Measurements from ENCODE around the gene PHACTR1.

PHACTR1 gene

GRCh38 chr6:13001927-13002326, 285.4 kb downstream of the PHACTR1 start:
- DNase-seq, result no peak

DNA sequence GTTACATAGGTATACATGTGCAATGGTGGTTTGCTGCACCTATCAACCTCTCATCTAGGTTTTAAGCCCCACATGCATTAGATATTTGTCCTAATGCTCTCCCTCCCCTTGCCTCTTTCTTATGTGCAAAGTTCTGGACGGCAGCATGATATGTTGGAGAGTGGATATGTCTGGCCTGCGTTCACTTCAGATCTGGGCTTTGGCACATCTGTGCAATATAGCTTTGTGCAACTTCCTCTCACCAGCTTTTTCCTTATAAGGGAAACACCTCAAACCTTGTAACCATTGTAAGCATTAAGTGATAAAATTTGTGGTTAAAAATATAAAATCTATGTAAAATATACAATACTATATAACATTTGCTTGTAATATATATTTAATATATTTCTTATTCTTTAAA, 288.0 kb downstream of the PHACTR1 start:
- DNase-seq, result no peak

- DNase-seq, result no peak
These were observed 289.4 kb downstream of the PHACTR1 start for GRCh38 chr6:13005994-13006393.

DNA sequence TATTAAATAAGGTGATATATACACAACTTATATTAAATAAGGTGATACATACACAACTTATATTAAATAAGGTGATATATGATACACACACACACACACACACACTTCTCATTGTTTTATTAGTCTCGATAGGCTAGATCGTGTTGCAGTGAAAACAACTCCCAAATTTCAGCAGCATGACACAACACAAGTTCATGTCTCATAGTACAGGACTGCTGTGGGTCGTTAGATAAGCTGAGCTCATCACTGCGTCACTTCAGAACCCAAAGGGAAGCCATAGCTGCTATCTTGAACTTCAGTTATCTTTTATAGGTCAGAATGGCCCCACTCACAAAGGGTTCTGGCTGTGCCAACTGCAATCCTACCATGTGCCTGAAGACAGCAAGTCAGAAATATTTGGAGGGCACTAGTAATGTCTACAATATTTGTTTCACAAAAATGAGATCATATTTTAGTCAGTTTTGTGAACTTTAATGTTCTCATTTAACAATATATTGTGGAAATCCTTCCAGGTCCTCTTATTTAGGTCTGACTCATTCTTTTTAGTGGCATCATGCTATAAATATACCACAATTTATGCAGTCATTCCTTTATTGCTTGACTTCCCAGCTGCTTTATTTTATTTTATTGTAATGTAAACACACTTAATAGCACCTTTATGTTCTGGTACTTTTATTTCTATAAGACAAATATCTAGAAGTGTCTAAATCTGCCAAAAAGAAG, 290.2 kb downstream of the PHACTR1 start:
- no peak for DNase-seq

DNA sequence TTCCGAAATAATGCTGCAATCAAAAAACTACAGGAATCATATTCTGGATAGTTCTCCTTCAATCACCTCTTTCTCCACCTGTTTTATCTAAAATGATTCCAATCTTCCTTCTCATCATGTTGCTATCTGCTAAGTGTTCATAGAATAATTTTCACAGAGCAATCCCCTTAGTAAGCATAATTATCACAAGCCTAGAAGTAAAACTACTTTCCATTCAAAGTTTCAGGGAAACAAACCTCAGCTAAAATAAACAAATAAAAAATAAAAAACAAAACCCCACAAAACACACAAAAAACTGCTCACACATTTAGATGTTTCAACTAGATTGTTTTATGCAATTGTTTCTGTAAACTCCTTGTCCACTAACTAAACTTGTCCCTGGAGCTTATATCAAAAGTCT, 291.2 kb downstream of the PHACTR1 start:
- DNase-seq, result no peak

DNA sequence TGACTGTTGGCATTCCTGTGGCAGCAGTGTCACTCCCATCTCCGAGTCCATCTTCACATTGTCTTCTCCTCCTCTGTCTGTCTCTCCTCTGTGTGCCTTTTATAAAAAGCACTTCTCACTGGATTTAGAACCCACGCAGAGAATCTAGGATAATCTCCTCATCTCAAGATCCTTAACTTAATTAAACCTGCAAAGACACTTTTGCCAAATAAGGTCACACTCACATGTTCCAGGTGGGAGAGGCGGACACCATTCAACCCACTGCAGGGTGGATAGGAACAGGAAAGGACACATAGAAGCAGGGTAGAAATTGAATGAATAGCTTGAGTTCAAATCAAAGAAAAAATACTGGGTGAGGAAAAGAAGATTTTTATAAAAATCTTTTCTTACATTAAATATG, 292.5 kb downstream of the PHACTR1 start:
- no peak for DNase-seq

GRCh38 chr6:13009461-13009860, 292.9 kb downstream of the PHACTR1 start:
- no peak for DNase-seq

DNA sequence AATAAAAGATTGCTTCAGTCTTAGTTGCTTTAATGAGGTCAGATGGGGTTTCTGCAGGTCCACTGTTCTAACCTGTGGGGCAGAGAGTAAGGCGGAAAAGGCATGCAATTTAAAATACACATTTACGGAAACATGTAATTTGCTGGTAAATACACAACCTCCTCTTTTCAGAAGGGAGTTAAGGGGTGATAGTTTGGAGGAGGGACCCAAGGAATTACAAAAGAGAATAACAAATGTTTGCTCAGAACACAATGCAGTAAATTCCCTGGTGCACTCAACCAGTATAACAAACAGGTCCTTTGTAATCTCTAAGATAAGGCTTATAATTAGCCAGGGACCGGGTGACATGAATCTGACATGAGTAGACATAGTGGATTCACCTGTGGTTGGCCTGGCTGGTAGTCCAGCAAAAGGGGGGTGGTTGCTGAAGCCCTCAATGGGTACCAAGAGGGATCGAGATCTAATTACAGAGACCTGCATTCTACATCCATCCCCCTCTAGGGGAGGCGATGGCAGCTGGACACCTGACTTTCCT, 295.1 kb downstream of the PHACTR1 start:
- DNase-seq, result no peak

GRCh38 chr6:13012296-13012695, 295.7 kb downstream of the PHACTR1 start:
- no peak for DNase-seq

- DNase-seq, result no peak
These were observed 296.6 kb downstream of the PHACTR1 start for GRCh38 chr6:13012977-13013680.

DNA sequence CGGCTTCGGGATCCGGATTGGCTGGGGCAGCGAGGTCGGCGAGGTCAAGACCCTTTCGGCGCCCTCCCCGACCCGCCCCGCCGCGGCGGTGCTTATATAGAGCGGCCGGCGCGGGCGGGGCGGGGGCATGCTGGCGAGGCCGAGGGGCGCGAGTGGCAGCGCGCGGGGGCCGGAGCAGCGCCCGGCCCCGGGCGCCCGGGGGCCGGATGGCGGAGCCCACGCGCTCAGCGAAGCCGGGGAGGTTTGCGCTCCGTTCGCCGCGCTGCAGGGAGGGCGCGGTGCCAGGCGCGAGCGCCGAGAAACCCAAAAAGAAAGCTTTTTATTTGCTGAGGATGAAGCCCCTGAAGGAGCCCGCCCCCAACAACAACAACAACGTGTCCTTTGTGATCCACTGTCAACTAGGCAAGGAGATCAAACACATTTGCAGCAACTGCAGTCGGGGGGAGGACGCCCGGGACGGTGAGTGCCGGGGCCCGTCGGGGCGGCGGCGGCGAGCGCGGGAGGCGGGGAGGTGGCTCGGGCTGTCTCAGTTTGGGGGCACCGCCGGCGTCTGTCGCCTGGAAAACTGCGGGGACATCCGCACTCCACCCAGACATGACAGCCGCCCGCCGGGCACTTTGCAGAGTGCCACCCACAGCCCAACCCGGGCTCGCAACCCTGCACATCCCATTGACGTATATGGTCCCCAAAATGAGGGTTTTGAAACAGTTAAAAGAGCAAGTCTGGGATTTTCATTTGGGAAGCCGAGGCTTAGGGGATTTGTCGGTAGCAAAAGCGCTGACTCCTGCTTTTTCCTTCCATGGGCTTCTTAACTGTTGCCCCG, 297.3 kb downstream of the PHACTR1 start:
- no peak for DNase-seq

GRCh38 chr6:13014504-13015378, 298.2 kb downstream of the PHACTR1 start:
- DNase-seq, result no peak

DNA sequence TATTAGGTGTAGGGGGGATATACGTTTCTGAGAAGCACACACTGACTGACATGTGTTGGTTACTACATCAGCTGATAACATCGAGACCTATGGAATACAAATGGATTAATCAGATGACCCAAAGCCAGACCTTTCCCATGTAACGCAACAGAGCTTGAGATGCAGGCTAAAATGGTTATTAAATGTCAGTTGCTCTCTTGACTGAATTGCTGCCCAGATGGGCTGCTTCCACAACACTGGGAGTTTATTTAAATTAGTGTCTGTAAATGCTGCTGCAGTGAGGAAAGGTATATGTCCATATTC, 298.8 kb downstream of the PHACTR1 start:
- no peak for DNase-seq

GRCh38 chr6:13024616-13025015, 308.0 kb downstream of the PHACTR1 start:
- no peak for DNase-seq

GRCh38 chr6:13025893-13026499, 309.4 kb downstream of the PHACTR1 start:
- DNase-seq, result no peak

DNA sequence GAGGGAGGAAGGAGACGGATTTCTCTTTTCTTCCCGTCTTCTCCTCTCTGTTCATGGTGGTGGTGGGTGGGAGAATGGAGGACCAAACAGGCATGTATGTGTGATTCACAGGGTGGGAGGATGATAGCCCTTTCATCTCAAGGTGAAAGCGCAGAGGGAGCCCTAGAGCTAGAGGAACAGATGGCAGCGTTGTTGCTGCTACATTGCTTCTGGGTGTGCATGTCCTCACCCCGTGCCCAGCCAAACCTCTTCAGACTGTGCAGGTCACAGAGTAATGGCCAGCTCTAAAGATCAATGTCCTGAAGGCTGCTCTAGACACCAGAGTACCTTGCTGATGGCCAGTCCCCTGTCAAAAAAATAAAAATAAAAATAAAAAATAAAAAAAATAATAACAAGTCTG, 310.0 kb downstream of the PHACTR1 start:
- no peak for DNase-seq

DNA sequence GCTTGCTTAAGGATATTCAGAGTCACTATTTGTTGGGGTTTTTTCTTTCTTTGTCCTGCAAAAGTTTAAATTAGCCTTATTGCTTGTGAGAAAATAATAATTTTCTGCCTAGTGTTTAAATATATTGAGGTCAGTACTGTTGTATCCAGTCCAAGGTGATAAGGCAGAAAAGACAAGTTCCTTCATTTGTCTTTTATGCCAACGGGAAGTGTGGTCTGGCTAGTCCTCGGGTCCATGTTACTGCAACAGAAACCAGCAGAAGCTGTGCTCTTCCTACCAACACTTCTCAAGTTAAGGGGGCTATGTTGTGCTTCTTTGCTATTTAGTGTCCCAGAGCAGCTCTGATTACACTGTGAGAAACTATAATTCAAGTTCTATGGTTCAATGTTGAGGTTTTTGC, 310.6 kb downstream of the PHACTR1 start:
- no peak for DNase-seq

- DNase-seq, result no peak
These were observed 313.8 kb downstream of the PHACTR1 start for GRCh38 chr6:13030396-13030795.

DNA sequence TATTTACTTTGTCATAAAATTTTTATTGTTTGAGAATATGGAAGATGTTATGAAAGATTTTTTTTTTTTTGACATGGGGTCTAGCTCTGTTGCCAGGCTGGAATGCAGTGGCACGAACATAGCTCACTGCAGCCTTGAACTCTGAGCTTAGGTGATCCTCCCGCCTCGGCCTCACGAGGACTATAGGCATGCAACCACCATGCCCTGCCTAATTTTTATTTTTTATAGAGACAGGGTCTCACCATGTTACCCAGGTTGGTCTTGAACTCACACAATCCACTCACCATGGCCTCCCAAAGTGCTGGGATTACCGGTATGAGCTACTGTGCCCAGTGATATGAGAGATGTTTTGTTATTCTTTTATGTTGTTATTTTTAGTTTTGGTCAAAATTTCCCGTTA, 316.0 kb downstream of the PHACTR1 start:
- DNase-seq, result no peak

DNA sequence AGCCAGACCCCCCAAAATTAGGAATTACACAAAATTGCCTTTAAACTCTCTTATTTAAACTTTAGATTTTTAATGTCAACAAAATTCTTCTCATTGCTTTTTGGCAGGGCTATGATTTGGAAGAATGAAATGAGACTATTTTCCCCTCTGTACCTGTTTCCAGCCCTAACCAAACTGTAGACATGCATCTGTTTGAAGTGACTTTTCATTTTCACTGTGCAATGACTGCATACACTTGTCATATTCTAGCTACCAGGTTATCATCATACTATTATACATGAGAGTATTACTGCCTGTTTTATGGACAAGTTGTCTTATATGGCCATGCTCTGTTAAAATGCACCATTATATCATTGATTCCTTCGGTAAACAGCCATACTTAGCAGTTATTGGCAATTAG, 316.6 kb downstream of the PHACTR1 start:
- no peak for DNase-seq

GRCh38 chr6:13034316-13034715, 317.7 kb downstream of the PHACTR1 start:
- no peak for DNase-seq

- no peak for DNase-seq
These were observed 319.0 kb downstream of the PHACTR1 start for GRCh38 chr6:13035606-13036005.

Data from central memory CD4-positive, alpha-beta T cell (primary cell).